ENCODE results near the gene SLAMF7. TPM values are rescaled to one million over a fixed set of nuclear protein-coding genes. Genes with fewer than 3 reads are reported as not detected.

SLAMF7 gene
- total and polyA plus RNA-seq, 2 experiments from 2014 or later: 0.11 TPM; not detected in 1

DNA sequence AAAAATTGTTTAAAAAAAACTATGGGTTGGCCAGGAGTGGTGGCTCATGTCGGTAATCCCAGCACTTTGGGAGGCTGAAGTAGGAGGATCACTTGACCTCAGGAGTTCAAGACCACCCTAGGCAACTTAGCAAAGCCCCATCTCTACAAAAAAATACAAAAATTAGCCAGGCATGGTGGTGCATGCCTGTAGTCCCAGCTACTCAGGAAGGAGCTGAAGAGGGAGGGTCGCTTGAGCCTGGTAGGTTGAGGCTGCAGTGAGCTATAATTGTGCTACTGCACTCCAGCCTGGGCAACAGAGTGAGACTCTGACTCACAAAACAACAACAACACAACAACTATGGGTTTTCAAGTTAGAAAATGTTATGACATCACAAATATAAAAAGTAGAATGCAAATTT lies 16.4 kb downstream of the SLAMF7 start (continued):
- no peak for TF ChIP-seq CTCF (conservative IDR thresholded peaks at IDR 0.05; ENCODE audit: low read depth in 2 of 2)
- TF ChIP-seq POLR2AphosphoS5 (IDR thresholded peaks at IDR 0.05; ENCODE audit: low read depth): no peak
- TF ChIP-seq ZNF114 (CRISPR knock-in tag; IDR thresholded peaks at IDR 0.05): no peak
- TF ChIP-seq ZNF462 (CRISPR knock-in tag; IDR thresholded peaks at IDR 0.05): no peak
- TF ChIP-seq EZH2phosphoT487 (IDR thresholded peaks at IDR 0.05; ENCODE audit: unreplicated experiment): no peak
- no peak for TF ChIP-seq NANOG (IDR thresholded peaks at IDR 0.05; ENCODE audit: borderline replicate concordance)
- no peak for TF ChIP-seq ZNF331 (CRISPR knock-in tag; IDR thresholded peaks at IDR 0.05; ENCODE audit: low read depth)
